ENCODE results near the gene SCAI.
A peak's percentile ranks its signal among the peaks of the same experiment; 100 is the strongest.

The SCAI gene

GRCh38 chr9:125008599-125008998, 134.7 kb downstream of the SCAI start:
- no peak for DNase-seq
- H3K4me1 Mint-ChIP-seq, result no peaks in the 10 kb centered on the region
- H3K36me3 Mint-ChIP-seq (ENCODE audit: low read depth), result peaks cover 61% of the 10 kb centered on the region
- H3K9me3 Mint-ChIP-seq, result peaks cover 29% of the 10 kb centered on the region
- H3K27ac Mint-ChIP-seq, result no peak overlapping the region
- H3K4me3 Mint-ChIP-seq, result no peak overlapping the region
- peaks cover 2% of the 10 kb centered on the region for H3K27me3 Mint-ChIP-seq (ENCODE audit: low read depth, poor library complexity)
- TF ChIP-seq CTCF (IDR thresholded peaks at IDR 0.05), result no peak

DNA sequence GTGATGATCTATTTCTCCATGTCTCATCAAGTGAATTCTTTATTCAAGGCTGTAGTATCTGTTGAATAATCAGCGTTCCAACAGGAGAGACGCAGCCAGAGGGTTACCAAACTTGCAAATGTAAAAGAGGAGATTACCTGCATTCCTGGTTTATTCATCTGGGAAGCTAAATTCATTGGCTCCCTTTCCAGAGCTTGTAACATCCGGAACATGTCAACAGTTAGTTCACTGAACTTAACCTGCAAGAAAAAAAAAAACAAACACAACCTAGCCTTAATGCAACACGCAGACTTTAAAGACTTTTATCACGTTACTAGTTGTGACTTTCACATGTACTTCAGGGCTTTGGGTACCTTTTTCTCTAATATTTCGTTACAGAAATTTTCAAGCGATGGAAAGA, 140.0 kb downstream of the SCAI start:
- Mint-ChIP-seq H3K4me1 (no peaks in the 10 kb centered on the region), H3K9me3 (peaks cover 2% of the 10 kb centered on the region), H3K36me3 (ENCODE audit: low read depth) (peaks cover 40% of the 10 kb centered on the region), H3K4me3 (no peak overlapping the region), H3K27ac (peak overlapping the region; percentile 88), H3K27me3 (ENCODE audit: low read depth, poor library complexity) (no peaks in the 10 kb centered on the region)
- TF ChIP-seq CTCF (IDR thresholded peaks at IDR 0.05), result no peak
- DNase-seq, result no peak

- no peak for TF ChIP-seq CTCF (IDR thresholded peaks at IDR 0.05)
- peaks cover 51% of the 10 kb centered on the region for H3K36me3 Mint-ChIP-seq (ENCODE audit: low read depth)
- H3K27me3 Mint-ChIP-seq (ENCODE audit: low read depth, poor library complexity), result no peaks in the 10 kb centered on the region
- DNase-seq, result no peak
- H3K4me1 Mint-ChIP-seq, result no peaks in the 10 kb centered on the region
- H3K4me3 Mint-ChIP-seq, result no peak overlapping the region
- no peak overlapping the region for H3K27ac Mint-ChIP-seq
- no peaks in the 10 kb centered on the region for H3K9me3 Mint-ChIP-seq
Measured at GRCh38 chr9:124983698-124984097, 159.6 kb downstream of the SCAI start.

- DNase-seq, result no peak
- Mint-ChIP-seq H3K27me3 (ENCODE audit: low read depth, poor library complexity) (no peaks in the 10 kb centered on the region), H3K27ac (no peak overlapping the region)
Measured at GRCh38 chr9:124980431-124980830, 162.9 kb downstream of the SCAI start.

DNA sequence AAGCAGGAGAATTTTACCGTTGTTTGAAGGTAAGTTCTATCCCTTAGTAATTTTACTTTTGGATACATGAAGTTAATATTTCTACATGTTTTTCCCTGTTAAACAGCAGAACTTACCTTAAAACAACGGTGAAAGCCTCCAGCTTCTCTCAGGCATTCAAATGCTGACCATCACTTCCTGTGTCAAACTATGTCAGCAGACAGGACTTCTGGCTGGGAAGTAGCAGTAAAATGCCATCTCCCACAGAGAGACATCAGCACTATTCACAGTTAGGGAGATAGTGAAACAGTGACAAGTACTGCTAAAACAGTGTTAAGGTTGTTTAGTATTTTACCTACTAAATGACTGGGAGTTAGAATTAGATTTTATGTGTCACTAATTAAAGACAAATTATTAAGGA, 168.2 kb downstream of the SCAI start:
- TF ChIP-seq CTCF (IDR thresholded peaks at IDR 0.05), result no peak
- H3K9me3 Mint-ChIP-seq, result no peaks in the 10 kb centered on the region
- no peak overlapping the region for H3K27ac Mint-ChIP-seq
- H3K4me3 Mint-ChIP-seq, result no peak overlapping the region
- DNase-seq, result no peak
- H3K4me1 Mint-ChIP-seq, result no peaks in the 10 kb centered on the region
- no peaks in the 10 kb centered on the region for H3K27me3 Mint-ChIP-seq (ENCODE audit: low read depth, poor library complexity)
- H3K36me3 Mint-ChIP-seq (ENCODE audit: low read depth), result peaks cover 46% of the 10 kb centered on the region

More at GRCh38 chr9:124980431-124980830, 162.9 kb downstream of the SCAI start:
- no peak overlapping the region for H3K4me3 Mint-ChIP-seq
- no peak for TF ChIP-seq CTCF (IDR thresholded peaks at IDR 0.05)
- no peaks in the 10 kb centered on the region for H3K9me3 Mint-ChIP-seq
- H3K4me1 Mint-ChIP-seq, result no peaks in the 10 kb centered on the region
- H3K36me3 Mint-ChIP-seq (ENCODE audit: low read depth), result peaks cover 40% of the 10 kb centered on the region

DNA sequence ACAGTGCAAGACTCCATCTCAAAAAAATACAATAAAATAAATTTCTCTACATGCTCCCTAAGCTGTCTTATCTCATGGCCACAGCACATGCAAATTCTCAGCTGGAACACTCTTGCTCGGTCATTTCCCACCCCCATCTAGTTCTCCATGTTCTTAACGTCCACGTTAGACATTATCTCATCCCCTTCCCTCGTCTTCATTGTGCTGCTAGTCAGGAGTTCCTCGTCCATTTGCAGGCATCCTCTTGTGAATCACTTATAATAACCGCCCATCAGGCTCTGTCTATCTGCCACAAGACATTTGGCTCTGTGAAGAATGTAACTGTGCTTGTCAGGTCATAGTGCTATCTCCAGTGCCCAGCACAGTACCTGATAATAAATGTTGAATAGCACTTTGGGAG, 169.5 kb downstream of the SCAI start:
- no peak for TF ChIP-seq CTCF (IDR thresholded peaks at IDR 0.05)
- Mint-ChIP-seq H3K9me3 (no peaks in the 10 kb centered on the region), H3K36me3 (ENCODE audit: low read depth) (peaks cover 49% of the 10 kb centered on the region), H3K27me3 (ENCODE audit: low read depth, poor library complexity) (no peaks in the 10 kb centered on the region), H3K4me1 (no peaks in the 10 kb centered on the region), H3K4me3 (no peak overlapping the region), H3K27ac (no peak overlapping the region)
- DNase-seq, result no peak
